Chondrocyte (in vitro differentiated cells): ENCODE measurements around the gene YIPF4. TPM values are rescaled to one million over a fixed set of nuclear protein-coding genes. Genes with fewer than 3 reads are reported as not detected.
A peak's percentile ranks its signal among the peaks of the same experiment; 100 is the strongest.
"Not testable (repeated sequence)": the region's sequence is repeated elsewhere in the genome, so short reads cannot be mapped to it uniquely, and the experiment has no call there.

Experiments used
- DNase-seq: peaks from one replicate; pipeline ENCODE4 v3.0.0; 2021; ENCODE audit warnings: mixed read lengths, low spot score
- H3K27ac Mint-ChIP-seq: one replicate; pipeline ENCODE4 v1.8.0; 2021; ENCODE audit warnings: mild to moderate bottlenecking, moderate library complexity, mixed read lengths; ENCODE audit not compliant: unreplicated experiment
- H3K27me3 Mint-ChIP-seq: 2 replicates; pipeline ENCODE4 v1.8.0; 2021; ENCODE audit warnings: low read depth, mixed read lengths
- H3K36me3 Mint-ChIP-seq: 2 replicates; pipeline ENCODE4 v1.8.0; 2021; ENCODE audit warnings: low read depth, mixed read lengths
- H3K4me1 Mint-ChIP-seq: 2 replicates; pipeline ENCODE4 v1.8.0; 2021; ENCODE audit warnings: low read depth, mild to moderate bottlenecking, mixed read lengths
- H3K4me3 Mint-ChIP-seq: one replicate; pipeline ENCODE4 v1.8.0; 2021; ENCODE audit warnings: mild to moderate bottlenecking, moderate library complexity, mixed read lengths; ENCODE audit not compliant: unreplicated experiment
- H3K9me3 Mint-ChIP-seq: 2 replicates; pipeline ENCODE4 v1.8.0; 2021; ENCODE audit warnings: low read depth, mixed read lengths
- total RNA-seq: library from RNA; stranded (reverse); gene quantifications from 3 replicates; pipeline ENCODE4 v1.2.1, GENCODE V29; 2021
- TF ChIP-seq, protein P1 (sequence below): fragments of 200-600 bp; sonication (generic); IDR thresholded peaks from 2 replicates; pipeline ENCODE4 v1.5.0; 2021; ENCODE audit warnings: antibody characterized with exemption, mild to moderate bottlenecking, moderate library complexity

YIPF4 gene
- total RNA-seq, 1 donor from 2014 or later, result 59.4 TPM

DNA sequence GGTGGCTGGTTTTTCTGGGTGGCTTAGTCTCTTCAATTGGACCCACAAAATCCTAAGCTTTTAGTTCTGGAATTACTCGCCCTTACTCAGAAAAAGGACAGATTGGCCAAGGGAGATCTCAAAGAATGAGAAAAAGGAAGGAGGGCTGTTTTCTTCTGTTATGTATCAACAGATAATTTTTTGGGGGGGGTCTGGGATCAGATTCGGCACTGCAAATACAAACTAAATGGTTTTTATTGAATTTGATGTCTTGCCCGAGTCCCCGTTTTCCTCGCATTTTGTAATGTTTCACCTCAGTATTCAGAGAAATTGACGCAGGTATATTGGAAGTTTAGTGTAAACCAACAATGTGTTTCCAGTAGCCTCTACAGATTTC, 762 bp downstream of the YIPF4 start:
- TF ChIP-seq, protein P1, sequence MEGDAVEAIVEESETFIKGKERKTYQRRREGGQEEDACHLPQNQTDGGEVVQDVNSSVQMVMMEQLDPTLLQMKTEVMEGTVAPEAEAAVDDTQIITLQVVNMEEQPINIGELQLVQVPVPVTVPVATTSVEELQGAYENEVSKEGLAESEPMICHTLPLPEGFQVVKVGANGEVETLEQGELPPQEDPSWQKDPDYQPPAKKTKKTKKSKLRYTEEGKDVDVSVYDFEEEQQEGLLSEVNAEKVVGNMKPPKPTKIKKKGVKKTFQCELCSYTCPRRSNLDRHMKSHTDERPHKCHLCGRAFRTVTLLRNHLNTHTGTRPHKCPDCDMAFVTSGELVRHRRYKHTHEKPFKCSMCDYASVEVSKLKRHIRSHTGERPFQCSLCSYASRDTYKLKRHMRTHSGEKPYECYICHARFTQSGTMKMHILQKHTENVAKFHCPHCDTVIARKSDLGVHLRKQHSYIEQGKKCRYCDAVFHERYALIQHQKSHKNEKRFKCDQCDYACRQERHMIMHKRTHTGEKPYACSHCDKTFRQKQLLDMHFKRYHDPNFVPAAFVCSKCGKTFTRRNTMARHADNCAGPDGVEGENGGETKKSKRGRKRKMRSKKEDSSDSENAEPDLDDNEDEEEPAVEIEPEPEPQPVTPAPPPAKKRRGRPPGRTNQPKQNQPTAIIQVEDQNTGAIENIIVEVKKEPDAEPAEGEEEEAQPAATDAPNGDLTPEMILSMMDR, result no peak
- no peak for DNase-seq
- Mint-ChIP-seq H3K27me3 (no peaks in the 10 kb centered on the region), H3K36me3 (peaks cover 6% of the 10 kb centered on the region), H3K4me3 (peak overlapping the region; percentile 87), H3K9me3 (no peaks in the 10 kb centered on the region), H3K27ac (peak overlapping the region; percentile 98), H3K4me1 (peaks cover 31% of the 10 kb centered on the region)

DNA sequence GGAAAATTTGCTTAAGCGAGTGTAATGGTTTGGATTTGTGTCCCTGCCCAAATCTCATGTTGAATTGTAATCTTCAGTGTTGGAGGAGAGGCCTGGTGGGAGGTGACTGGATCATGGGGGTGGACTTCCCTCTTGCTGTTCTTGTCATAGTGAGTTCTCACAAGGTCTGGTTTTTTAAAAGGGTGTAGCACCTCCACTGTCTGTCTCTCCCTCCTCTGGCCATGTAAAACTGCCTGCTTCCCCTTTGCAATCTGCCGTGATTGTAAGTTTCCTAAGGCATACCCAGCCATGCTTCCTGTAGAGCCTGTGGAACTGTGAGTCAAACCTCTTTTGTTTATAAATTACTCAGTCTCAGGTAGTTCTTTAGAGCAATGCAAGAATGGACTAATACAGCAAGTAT, 6.6 kb downstream of the YIPF4 start:
- no peaks in the 10 kb centered on the region for H3K27me3 Mint-ChIP-seq
- H3K27ac Mint-ChIP-seq, result no peak overlapping the region
- TF ChIP-seq, protein P1, result no peak
- peaks cover 9% of the 10 kb centered on the region for H3K36me3 Mint-ChIP-seq
- H3K9me3 Mint-ChIP-seq, result no peaks in the 10 kb centered on the region
- H3K4me3 Mint-ChIP-seq, result no peak overlapping the region
- DNase-seq, result no peak
- H3K4me1 Mint-ChIP-seq, result peaks cover 39% of the 10 kb centered on the region

DNA sequence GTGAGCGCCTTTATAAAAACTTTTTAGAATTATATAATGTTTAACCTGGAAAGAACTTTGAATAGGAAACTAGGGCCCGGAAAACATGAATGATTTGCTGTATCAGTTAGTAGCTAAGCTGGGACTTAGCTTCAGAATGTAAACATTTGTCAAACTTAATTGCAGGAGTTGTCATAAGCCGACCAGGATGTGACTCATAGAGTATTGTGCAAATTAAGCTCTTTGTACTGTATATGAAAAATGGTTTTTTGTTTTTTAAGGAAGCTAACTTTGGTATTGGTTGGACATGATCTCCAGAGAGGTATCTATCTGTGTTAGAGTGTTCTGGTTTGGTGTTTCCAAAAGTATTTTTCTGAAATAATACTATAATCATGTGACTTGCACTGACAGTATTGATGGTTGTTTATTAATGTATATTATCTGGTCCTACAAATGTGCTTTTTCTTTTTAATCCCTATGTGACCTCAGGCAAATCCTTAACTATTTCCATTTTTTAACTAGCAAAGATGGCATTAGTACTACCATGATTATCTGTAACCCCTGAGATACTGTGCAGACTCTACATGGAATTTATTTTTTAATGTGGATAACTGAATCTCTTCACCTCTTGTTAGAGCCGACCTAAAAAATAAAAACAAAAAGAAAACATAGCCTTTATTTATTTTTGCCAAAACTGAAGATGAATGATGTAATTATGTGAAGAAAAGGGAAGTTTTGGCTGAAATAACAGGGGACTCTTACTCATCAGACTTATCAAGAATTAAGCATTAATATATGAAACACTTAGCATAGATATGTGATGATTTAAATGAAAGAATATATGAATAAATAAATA, 11.7 kb downstream of the YIPF4 start:
- DNase-seq, result no peak
- TF ChIP-seq, protein P1, result no peak
- H3K27ac Mint-ChIP-seq, result peak overlapping the region; percentile 83
- no peaks in the 10 kb centered on the region for H3K9me3 Mint-ChIP-seq
- no peak overlapping the region for H3K4me3 Mint-ChIP-seq
- H3K36me3 Mint-ChIP-seq, result peaks cover 5% of the 10 kb centered on the region
- H3K4me1 Mint-ChIP-seq, result peaks cover 35% of the 10 kb centered on the region
- H3K27me3 Mint-ChIP-seq, result no peaks in the 10 kb centered on the region

DNA sequence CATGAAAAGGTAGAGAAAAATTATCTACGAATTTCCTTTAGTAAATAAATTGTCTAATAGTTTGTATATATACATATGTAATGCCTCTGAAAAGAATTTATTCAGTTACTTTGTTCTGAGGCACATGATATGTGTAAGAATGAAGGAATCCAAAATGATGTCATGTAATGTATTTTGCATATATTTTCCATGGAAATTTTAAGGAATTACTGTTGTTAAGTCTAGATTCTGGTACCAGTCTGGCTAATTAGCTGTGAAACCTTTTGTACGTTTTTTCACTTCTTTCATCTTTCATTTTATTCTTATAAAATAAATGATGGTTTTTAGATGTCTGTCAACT, 12.3 kb downstream of the YIPF4 start:
- TF ChIP-seq, protein P1, result no peak
- DNase-seq, result no peak
- Mint-ChIP-seq H3K9me3 (no peaks in the 10 kb centered on the region), H3K27me3 (no peaks in the 10 kb centered on the region), H3K4me1 (peaks cover 33% of the 10 kb centered on the region), H3K36me3 (peaks cover 3% of the 10 kb centered on the region), H3K4me3 (no peak overlapping the region), H3K27ac (no peak overlapping the region)

DNA sequence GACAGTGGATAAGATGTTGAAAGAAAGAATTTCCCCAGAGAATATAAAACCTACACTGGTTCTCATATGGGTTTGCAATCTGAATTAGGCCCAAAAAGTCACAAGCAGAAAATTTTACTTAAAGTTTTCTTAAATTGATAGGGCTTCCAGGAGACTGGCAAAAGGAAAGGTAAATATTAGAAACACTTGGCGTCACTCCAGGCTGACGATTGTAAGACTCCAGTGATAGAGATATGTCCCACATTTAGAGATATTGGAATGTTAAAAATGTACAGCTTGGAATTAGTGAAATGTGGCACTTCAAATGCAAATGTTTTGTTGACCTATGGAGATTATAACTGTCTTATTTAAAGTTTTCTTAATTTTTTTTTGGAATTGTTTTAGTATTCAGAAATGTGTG, 14.0 kb downstream of the YIPF4 start:
- Mint-ChIP-seq H3K36me3 (peaks cover 12% of the 10 kb centered on the region), H3K4me1 (peaks cover 33% of the 10 kb centered on the region), H3K27ac (peak overlapping the region; percentile 42), H3K9me3 (no peaks in the 10 kb centered on the region), H3K4me3 (no peak overlapping the region), H3K27me3 (no peaks in the 10 kb centered on the region)
- no peak for DNase-seq
- TF ChIP-seq, protein P1, result no peak

DNA sequence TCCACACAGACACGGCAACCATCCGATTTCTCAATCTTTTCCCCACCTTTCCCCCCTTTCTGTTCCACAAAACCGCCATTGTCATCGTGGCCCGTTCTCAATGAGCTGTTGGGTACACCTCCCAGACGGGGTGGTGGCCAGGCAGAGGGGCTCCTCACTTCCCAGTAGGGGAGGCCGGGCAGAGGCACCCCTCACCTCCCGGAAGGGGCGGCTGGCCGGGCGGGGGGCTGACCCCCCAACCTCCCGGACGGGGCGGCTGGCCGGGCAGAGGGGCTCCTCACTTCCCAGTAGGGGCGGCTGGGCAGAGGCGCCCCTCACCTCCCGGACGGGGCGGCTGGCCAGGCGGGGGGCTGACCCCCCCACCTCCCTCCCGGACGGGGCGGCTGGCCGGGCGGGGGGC, 15.8 kb downstream of the YIPF4 start:
- not testable (repeated sequence) for DNase-seq, H3K27me3 Mint-ChIP-seq, H3K4me3 Mint-ChIP-seq, H3K9me3 Mint-ChIP-seq
- peak overlapping the region; percentile 17 for H3K27ac Mint-ChIP-seq
- peaks cover 12% of the 10 kb centered on the region for H3K36me3 Mint-ChIP-seq
- H3K4me1 Mint-ChIP-seq, result peaks cover 23% of the 10 kb centered on the region

DNA sequence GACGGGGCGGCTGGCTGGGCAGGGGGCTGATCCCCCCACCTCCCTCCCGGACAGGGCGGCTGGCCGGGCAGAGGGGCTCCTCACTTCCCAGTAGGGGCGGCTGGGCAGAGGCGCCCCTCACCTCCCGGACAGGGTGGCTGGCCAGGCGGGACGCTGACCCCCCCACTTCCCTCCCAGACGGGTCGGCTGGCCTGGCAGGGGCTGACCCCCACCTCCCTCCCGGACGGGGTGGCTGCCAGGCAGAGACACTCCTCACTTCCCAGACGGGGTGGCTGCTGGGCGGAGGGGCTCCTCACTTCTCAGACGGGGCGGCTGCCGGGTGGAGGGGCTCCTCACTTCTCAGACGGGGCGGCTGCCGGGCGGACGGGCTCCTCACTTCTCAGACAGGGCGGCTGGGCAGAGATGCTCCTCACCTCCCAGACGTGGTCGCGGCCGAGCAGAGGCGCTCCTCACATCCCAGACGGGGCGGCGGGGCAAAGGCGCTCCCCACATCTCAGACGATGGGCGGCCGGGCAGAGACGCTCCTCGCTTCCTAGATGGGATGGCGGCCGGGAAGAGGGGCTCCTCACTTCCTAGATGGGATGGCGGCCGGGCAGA, 16.4 kb downstream of the YIPF4 start:
- H3K4me3 Mint-ChIP-seq, H3K27ac Mint-ChIP-seq, H3K9me3 Mint-ChIP-seq, H3K27me3 Mint-ChIP-seq, DNase-seq: not testable (repeated sequence)
- Mint-ChIP-seq H3K4me1 (peaks cover 18% of the 10 kb centered on the region), H3K36me3 (peaks cover 14% of the 10 kb centered on the region)
